ENCODE results near the gene ZNF662.

Gene ZNF662

GRCh38 chr3:42891042-42891441, 14.9 kb upstream of the ZNF662 start:
- DNase-seq: no peak

DNA sequence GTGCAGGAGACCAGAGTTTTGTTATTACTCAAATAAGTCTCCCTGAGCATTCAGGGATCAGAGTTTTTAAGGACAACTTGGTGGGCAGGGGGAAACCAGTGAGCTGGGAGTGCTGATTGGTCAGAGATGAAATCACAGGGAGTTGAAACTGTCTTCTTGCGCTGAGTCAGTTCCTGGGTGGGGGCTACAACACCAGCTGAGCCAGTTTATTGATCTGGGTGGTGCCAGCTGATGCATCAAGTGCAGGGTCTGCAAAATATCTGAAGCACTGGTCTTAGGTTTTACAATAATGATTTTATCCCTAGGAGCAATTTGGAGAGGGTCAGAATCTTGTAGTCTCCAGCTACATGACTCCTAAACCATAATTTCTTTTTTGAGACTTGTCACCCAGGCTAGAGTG, 13.8 kb upstream of the ZNF662 start:
- DNase-seq: no peak

DNA sequence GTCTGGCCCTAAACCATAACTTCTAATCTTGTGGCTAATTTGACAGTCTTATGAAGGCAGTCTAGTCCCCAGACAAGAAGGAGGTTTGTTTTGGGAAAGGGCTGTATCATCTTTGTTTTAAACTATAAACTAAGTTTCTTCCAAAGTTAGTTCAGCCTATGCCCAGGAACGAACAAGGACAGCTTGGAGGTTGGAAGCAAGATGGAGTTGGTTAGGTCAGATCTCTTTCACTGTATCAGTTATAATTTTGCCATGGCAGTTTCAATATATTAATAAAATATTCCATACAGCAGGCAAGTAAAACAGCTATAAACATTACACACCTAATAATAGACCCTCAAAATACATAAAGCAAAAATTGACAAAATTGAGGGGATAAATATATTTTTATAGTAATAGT, 13.1 kb upstream of the ZNF662 start:
- no peak for DNase-seq

DNA sequence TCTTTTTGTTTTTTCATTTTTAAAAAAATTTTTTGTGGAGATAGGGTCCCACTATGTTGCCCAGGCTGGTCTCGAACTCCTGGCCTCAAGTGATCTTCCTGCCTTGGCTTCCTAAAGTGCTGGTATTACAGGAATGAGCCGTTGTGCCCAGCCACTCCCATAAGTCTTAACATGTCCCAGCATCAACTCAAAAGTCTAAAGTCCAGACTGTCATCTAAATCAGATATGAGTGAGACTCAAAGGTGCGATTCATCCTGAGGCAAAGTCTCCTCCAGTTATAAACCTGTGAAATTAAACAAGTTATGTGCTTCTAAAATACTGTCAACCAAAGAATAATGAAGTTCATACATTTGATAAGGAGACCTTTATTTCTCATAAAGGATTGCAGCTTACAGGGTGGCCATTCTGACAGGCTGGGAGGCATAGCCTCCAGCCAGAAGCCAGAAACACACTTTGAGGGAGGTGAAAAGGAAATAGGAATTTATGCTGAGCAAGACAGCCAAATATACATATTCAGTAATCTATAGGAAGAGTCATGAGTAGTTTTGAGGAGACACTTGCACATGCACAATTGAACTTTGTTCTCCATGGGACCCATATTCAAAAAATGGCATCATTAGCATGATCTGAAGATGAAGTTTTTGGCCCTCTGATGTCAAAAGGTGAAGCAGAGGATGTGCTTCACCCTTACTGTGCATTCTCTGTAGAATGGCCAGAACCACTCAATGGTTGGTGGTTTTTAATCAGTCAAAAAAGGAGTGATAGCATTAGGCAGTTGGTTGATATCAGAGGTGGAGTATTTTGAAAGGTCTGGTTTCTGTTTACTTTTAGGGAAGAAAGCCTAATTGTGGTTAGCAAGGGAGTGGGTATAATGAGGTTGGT, 11.0 kb upstream of the ZNF662 start:
- DNase-seq: no peak

GRCh38 chr3:42895580-42895868, 10.4 kb upstream of the ZNF662 start:
- no peak for DNase-seq

DNA sequence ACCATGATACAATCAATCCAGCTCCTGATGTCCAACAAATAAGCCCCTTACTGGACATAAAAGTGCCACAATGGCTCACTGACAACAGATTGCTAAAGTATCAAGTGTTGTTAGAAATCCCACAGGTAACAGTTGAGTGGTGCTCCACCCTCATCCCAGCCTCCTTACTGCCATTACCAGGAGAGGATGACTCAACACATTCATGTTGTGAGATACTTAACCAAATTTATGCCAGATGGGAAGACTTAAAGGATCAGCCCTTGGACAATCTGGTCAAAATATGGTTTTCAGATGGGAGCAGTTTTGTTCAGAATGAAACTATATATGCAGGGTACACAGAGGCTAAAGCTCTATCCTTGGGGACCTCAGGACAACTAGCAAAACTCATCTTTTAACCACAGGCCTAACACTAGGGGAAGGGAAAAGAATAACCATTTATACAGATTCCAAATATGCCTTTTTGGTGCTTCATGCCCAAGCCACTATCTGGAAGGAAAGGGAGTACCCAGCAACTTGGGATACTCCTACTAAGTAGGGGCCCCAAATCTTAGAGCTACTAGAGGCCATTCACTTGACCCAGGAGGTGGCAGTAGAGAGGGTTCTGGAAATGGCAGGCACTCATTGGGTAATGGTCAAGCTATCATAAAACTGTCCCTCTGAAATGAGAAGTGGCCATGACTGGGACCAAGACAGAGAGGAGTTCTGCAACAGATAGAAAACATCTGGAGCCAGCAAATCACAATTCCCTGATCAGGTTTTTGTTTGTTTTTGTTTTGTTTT, 6.9 kb upstream of the ZNF662 start:
- DNase-seq: no peak

DNA sequence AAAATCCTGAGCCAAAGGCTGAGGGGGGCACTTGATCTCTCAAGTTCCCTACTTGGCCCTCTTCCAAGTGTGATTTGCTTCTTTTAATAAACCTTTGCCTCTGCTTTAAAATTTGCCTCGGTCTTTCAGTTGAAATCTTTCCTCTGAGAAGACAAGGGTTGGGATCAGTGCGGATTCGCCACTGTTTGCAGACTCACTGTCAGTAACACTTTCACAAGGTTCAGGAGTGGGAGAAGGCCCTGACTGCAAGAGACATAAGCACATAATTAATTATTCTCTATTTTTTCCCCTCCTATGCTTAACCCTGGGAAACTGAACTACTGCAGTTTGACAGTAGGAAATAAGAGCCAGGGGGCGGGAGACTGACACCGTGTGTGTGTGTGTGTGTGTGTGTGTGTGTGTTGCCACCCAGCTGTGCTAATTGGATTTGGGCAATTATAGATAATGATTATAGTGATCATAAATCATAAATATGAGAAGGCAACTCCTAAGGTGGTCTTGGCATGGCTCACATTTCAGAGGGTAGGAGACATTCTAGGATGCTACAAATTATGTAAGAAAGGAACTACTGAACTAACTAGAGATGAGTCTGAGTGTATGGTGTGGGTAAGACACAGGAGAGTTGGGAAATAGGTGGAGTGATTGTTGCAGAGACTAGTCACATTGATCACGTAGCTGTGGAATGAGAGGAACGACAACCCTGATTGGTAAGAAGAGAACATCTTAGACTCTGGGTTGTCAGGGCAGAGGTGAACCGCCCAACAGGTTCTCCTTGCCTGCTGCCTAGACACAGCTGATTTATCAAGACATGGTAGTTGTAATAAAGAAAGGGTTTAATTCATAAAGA, 5.5 kb upstream of the ZNF662 start:
- no peak for DNase-seq

DNA sequence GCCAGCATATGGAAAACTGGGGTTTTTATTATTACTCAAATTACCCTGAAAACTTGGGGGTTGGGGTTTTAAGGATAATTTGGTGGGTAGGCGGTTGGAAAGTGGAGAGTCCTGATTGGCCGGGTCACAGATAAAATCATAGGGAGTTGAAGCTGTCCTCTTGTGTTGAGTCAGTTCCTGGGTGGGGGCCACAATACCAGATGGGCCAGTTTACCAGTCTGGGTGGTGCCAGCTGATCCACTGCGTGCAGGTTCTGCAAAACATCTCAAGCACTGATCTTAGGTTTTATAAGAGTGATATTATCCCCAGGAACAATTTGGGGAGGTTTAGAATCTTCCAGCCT, 4.9 kb upstream of the ZNF662 start:
- no peak for DNase-seq

- no peak for DNase-seq
Observed at GRCh38 chr3:42902257-42902656, 3.7 kb upstream of the ZNF662 start.

DNA sequence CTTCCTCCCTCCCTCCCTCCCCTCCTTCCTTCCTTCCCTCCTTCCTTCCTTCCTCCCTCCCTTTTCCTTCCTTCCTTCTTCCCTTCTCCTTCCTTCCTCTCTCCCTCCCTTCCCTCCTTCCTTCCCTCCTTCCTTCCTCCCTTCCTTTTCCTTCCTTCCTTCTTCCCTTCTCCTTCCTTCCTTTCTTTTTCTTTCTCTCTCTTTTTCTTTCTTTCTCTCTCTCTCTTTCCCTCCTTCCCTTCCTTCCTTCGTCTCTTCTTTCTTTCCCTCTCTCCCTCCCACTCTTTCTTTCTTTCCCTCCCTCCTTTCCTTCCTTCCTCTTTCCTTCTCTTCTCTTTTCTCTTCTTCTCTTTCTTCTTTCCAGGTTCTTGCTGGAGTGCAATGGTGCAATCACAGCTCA, 1.9 kb upstream of the ZNF662 start:
- no peak for DNase-seq

GRCh38 chr3:42905740-42906069, 237 bp upstream of the ZNF662 start:
- no peak for DNase-seq

DNA sequence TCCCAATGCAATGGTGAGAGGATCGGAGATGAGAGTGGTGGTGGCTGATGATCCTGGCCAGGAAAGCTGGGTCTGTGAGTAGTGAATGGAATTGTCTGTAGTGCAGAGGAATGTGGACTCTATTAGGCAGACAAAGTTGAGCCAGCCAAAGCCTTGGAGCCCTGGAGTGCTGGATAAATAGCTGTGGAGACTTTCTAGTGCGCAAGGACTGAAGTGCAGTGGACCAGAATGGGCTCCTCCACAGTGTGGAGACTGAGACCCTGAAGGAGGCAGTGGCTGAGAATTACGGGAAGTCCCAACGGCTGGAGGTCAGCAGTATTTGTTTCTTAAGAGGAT, 874 bp downstream of the ZNF662 start:
- DNase-seq: no peak

- no peak for DNase-seq
Observed at GRCh38 chr3:42908675-42909074, 2.7 kb downstream of the ZNF662 start.

DNA sequence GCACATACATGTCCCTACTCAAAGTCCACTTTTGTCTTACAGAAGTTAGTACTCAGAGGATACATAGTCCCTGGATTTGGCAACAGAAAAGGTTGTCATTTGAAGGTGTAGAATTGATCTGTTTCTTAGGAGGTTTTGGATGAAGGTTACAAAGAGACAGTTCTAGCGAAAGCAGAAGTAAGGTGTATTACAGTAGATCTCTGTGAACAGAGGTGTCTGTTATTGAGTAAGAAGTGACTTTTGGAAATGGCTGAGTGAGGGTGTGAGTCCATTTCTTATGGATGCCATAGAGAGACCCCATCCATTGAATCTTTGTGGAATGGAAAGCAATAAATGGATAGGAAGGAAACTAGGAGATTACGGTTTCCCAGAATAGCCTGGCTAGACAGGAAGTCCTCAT, 5.6 kb downstream of the ZNF662 start:
- DNase-seq: no peak

GRCh38 chr3:42914771-42915515, 9.0 kb downstream of the ZNF662 start:
- DNase-seq: no peak

GRCh38 chr3:42923606-42924005, 17.7 kb downstream of the ZNF662 start:
- DNase-seq: no peak

DNA sequence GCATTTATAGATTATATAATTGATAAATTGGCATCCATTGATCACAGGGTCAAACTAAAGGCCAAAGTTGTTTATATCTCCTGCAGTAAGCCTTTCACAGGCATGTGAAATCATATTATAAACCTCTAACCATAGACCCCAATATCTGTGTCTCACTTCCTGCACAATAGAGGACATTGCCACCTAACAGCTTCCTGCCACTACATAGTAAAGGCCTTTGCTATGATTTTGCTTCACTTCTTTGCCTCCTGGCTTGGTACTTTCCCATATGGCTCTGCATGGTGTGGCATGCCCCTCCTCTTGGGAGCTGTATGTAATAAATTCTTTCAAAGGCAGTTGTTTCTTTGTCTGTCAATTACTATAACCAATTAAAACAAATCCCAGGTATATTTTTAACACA, 20.4 kb downstream of the ZNF662 start:
- no peak for DNase-seq

DNA sequence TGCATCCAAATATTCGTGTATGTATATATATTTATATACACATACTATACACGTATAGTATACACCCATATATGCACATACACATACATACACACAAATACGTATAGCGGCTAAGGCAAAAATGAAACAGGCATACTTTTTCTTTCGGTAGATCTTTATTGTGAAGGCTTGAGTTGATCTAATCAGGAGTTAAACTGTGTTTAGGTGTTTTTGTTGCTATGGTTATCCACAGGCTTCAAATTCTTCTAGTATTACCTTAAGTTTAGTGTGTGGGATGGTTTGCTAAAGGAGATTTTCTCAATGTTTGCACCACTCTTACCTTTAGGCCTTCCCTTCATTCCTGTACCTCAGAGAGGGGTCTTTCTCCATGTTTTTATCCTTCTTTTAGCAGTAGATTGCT, 28.2 kb downstream of the ZNF662 start:
- DNase-seq: no peak

- no peak for DNase-seq
Observed at GRCh38 chr3:42934910-42935309, 29.0 kb downstream of the ZNF662 start.

GRCh38 chr3:42935472-42935871, 29.5 kb downstream of the ZNF662 start:
- no peak for DNase-seq

GRCh38 chr3:42936157-42936981, 30.4 kb downstream of the ZNF662 start:
- DNase-seq: no peak

DNA sequence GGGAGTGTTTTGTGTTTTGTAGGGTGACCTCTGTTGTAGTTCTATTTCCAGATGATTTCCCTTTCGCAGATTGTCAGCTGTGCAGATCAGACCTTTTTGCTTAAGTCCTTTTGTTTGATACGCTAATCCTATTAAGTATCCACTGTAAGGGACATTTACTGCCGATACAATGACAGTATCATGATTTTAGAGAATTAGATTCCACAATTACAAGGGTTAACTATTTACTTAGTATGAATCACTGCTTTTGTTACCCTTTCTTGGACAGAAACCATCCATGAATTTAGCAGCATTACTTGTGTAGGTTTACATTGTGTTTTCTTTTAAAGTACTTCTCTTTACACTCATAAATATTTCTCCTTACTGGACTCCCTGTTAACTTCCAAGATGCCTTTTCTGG, 31.4 kb downstream of the ZNF662 start:
- no peak for DNase-seq
